ENCODE results near the gene PIK3R6.
"Not testable (repeated sequence)": the region's sequence is repeated elsewhere in the genome, so short reads cannot be mapped to it uniquely, and the experiment has no call there.

PIK3R6 gene

DNA sequence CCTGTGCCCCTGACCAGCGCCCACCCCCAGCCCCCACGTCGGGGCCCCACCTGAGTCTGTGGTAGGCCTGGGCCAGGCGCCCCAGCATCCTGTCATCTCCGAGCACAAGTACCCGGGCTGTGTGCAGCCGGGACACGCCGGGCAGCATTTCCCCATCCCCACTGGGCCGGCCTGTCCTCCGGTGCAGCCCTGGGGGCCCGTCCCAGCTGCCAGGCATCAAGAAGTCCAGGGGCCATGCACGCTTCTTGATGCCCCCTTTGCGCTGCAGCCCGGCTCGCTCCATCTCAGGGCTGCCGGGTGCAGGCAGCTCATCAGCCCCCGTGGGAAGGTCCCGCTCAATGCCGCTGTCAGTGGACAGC is 39.0 kb downstream of the PIK3R6 start:
- DNase-seq (ENCODE audit: low read depth in 2 of 2) = no peak

DNA sequence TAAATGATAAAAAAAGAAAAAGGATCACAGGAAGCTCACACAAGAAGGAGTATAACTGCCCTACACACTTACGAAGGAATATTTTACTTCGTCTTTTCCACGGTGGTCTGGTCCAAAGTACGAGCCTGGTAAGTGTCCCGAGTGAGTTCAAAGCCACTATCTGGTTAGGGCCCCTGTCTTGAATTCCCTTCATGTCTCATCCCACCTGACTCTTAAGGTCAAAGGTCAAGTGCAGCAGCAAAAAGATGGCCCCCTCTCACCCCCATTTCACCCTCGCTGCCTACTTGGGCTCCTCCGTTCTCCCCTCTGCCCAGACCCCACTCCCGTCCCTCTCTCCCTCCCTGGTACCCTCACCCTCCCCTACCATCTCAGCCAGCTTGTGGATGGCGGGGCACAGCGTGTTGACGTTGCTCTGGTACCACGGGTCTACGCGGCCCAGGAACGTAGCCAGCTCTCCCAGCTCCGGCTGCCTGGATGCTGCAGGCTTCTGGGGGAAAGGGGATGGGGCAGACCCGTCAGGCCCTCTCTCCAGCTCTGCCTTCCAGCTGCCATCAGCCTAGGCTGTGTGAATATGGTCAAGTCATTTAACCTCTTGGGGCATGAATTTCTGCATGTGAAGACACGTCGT is 40.6 kb downstream of the PIK3R6 start:
- no peak for DNase-seq (ENCODE audit: low read depth in 2 of 2)

DNA sequence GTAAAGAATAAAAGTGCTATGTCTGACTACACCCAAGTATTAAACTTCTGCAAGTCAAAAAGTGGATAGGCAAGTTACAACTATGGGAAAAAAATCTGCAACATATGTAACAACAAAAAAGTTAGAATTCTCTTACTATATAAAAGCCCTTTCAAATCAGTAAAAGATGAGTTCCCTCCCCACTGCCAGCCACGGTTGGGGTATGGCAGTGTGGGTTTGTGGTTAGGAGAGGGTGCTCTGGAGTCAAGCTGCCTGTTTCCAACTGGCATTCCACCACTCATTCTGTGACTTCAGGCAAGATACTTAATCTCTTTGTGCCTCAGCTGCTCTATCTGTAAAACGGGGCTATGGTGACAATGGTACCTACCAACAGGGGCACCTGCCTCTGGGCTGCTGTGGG is 41.7 kb downstream of the PIK3R6 start:
- DNase-seq (ENCODE audit: low read depth in 2 of 2) = no peak

DNA sequence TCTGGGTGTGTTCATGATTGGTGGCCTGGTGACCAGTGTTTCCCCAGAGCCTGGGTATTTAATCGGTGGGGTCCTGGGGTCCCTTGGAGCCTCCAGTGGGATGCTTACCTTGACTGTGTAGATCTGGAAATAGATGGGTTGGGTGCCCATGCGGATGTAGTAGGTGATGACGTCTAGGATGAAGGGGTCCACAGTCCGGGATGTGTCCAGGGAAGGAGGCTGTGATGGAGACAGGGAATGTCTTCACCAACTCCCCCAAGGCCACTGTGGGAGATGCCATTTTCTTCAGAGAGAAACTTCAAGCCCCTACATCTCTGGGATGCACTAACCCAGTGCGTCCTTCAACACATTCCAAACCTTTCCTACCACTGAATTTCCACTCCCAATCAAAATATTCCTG is 44.2 kb downstream of the PIK3R6 start:
- DNase-seq (ENCODE audit: low read depth in 2 of 2) = no peak

DNA sequence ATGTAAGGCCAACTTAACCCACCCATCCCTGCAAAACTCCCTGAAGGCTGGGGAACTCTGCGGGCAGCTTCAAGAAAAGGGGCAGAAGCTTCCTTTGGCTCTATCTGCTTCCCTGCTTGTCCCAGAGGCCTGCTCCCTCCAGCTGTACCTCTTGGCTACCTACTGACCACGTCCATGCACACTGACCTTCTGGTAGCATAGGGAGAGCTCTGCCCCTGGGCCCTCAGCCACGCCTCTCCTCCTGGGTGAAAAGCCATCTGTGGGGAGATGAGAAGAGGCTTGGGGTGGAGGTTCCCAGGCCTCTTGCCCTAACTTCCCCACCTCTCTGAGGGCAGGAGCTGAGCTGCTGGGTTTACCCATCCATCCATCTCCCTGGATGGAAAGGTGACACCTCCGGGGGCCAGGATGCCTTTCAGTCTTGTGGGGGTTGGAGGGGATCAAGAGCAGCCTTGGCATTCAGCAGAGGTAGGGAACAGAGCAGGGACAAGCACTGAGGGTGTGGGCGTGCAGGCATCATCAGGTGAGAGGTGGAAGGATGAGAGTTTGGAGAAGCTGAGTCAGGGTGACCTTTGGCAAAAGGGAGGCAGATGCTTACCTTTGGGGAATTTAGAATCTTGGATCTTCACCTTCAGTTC is 45.0 kb downstream of the PIK3R6 start:
- no peak for DNase-seq (ENCODE audit: low read depth in 2 of 2)

DNA sequence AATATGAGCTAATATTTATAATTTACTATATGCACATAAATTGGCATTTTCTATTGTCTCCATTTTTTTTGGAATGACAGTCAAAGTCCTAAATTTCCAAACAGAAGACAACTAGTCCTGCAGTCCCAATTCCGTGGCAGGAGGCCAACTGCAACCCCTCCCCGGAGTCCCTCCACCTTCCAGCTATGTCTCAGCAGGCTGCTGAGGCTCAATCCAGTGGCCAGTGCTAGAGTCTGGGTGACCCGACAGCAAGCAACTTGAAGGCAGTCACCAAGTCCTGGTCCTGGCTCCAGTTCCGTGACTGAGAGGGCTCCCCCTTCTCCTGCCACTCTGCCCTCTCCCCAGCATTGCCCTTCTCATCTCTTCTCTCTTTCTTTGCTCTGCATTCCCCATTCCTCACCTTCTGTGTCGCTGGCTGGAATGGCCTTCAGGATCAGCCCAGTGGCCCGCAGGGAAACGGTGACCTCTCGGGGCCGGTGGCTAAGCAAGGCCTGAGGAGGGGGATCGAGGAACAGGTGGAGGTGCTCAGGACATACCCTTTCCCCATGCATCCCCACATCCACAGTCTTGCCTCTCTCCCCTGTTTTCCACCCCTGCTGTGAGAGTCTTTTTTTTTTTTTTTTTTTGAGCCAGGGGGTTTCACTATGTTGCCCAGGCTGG is 45.9 kb downstream of the PIK3R6 start:
- DNase-seq (ENCODE audit: low read depth in 2 of 2) = no peak

DNA sequence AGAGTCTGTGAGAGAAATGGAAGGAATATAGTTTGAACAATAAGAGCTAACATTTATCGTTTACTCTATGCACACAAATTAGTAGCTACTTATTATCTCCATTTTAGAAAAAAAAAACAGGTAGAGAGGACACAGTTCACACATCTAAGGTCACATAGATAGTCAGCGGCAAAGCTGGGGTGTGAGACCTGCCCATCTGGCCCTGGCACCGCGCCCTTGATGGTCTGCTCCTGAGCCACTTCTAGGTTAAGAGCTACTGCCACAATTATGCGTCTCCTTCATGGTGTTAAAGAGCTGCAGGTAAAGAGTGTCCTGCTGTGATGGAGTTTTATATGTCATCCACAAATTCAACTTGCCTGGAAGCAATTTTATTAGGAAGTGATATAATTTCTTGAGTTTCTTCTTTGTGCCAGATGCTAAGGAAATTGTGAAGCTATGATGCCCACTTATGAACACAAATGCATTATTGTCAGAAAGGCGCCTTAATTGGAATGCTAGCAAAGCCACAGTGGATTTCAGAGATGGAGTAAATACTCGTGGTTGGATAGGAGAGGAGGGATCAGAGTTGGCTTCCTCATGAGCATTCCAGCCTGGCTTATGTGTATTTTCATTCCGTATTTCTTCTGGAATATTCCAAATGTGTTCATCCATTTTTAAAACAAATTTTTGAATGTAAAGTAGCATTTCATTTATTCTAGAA is 47.0 kb downstream of the PIK3R6 start:
- DNase-seq (ENCODE audit: low read depth in 2 of 2) = no peak

DNA sequence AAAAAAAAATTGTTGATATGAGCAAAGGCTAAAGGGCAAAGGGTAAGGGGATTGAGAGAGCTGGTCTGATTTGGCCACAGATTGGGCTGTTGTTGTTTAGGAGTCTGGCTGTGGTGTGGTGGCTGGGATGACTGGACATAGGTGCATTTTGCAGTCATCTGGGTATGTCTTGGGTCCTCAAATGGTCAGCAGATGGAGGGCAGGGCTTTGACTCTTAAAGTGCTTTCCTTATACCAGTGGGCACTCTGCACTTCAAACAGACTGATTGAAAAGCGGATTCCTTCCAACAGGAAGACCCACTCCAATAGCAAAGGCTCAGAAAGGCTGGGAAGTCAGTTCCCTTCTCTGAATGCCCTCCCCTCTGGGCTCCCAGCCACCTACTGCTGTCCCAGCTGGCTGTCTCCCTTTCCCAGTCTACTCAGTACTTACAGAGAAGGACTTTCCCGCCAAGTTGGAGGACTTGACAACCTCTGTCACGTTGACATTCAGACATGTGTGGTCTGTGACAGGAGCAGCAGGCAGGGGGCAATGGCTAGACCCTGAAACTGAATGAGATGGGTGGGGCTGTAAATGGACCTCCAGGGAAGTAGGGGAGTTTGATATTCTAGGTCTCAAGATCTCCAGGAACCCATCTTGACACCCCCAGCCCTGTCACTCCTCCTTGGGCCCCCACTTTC is 48.7 kb downstream of the PIK3R6 start:
- no peak for DNase-seq (ENCODE audit: low read depth in 2 of 2)

DNA sequence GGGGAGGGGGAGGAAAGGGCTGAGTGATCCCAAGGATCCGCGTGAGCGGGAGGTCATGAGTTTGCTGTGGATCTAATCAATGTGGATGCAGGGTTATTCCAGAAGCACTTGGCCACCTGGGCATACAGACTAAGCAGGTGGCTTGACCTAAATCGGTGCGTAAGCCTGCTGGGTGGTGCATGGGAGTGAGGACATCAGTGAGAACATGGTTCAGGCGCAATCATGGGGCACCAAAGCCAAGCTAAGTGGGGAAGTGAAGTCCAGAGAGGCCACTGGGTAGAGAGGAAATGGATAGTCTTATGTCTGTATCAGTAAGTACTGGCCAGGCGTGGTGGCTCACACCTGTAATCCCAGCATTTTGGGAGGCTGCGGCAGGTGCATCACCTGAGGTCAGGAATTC is 49.4 kb downstream of the PIK3R6 start:
- no peak for DNase-seq (ENCODE audit: low read depth in 2 of 2)

DNA sequence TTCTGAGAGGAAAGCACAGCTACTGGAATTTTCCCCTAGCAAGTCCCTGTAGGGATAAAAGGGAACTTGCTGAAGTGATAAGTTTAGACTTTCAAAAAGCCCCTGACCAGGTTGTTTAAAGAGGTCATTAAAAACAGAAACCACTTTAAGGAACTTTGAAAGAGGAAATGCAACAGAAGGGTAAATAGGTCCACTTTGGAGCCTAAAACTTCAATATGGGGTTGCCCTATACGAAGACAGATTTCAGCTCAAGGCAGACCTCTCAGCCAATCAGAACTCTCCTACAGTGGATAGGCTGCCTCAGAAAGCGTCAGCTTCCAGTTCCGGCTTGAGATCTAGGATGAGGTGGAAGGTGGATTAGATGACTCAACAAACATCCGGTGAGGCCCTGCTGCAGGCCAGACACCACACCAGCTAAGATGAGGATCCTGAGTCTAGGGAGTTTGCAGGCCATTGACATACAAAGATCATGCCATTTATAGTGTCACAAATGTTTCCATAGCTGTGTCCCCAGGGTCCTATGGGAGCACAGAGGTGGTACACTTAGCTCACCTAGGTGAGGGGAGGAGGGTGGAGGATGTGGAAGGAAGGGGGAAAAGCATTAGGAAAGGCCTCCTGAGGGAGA is 60.4 kb downstream of the PIK3R6 start:
- DNase-seq (ENCODE audit: low read depth in 2 of 2) = no peak

DNA sequence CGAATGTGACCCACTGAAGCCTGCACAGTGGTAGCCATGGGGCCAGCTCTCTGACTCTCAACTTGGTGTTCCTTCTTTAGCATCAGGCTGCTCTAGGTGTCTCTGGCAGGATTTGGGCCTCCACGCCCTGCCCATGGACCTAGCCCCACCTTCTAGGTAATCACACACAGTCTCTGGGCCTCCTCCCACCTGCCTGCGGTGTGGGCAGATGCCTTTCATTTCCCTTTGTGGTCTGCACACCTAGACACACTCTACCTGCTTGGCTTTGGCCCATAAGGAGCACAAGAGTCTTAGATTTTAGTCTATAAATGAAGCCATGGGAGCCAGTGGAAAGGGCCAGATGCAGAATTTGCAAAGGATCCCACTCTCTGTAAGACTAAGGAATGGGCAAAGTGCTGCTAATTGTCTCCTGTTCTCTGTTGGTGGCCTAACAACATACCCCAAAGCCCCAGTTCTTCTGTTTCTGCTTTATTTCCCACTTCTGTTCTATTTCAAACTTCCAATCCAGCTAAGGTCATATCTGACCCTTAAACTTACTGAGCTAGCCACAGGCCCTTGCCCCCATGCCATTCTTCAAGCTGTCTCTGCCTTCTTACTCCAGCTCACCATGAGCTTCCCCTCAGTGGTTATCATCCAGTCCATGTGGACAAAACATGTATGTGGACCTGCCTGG is 61.1 kb downstream of the PIK3R6 start:
- DNase-seq (ENCODE audit: low read depth in 2 of 2) = no peak

DNA sequence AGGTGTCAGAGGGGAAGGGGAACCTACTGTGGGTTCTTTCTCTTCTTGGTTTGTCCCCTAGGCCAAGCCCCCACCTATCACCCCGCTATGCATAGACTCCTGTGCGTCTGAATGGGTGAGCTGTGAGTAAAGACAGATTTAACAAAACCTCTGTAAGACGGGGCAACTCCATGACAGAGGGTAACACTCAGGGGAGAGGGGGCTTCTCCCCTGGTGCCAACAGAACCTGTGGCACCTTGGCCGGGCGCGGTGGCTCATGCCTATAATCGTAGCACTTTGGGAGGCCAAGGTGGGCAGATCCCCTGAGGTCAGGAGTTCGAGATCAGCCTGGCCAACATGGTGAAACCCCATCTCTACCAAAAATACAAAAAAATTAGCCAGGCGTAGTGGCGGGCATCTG is 62.1 kb downstream of the PIK3R6 start:
- DNase-seq (ENCODE audit: low read depth in 2 of 2) = not testable (repeated sequence)

DNA sequence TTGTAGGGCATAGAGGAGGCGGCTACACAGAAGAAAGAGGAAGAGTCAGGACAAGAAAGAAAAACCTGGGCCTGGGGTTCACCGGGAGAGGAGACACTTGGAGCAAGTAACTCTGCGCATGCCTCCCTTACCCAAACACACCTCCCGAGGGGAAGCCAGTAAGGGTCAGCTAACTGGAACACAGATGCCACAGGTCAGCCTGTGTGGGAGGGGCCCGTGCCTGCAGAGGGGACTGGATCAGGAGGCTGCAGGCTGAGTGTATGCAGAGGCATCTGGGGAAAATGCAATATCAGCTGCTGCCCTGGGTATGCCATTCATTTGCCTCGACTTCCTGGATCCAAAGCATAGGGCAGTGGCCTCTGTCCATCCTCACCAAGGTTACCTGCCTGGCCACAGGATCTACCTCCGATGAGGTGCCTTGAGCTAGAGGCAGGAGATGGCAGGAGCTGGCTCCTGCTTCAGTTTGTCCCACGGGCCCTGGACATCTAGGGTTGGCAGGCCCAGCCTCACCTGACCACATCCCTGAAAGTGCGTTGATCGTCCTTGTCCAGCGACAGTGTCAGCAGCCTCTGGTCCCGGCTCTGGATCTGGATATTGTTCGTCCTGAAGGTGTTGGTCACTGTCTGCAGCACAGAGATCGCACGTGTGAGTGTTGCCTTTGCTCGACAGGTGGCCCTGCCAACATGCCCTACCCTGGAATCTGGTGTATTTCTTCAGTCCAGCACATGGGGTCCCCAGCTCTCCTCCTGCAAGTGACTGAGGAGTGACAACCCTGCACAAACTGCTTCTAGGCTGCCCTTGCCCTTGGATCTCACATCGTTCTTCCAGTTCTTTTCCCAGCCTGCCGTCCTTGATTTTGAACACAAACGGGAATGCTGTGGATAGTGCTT is 63.7 kb downstream of the PIK3R6 start:
- no peak for DNase-seq (ENCODE audit: low read depth in 2 of 2)

DNA sequence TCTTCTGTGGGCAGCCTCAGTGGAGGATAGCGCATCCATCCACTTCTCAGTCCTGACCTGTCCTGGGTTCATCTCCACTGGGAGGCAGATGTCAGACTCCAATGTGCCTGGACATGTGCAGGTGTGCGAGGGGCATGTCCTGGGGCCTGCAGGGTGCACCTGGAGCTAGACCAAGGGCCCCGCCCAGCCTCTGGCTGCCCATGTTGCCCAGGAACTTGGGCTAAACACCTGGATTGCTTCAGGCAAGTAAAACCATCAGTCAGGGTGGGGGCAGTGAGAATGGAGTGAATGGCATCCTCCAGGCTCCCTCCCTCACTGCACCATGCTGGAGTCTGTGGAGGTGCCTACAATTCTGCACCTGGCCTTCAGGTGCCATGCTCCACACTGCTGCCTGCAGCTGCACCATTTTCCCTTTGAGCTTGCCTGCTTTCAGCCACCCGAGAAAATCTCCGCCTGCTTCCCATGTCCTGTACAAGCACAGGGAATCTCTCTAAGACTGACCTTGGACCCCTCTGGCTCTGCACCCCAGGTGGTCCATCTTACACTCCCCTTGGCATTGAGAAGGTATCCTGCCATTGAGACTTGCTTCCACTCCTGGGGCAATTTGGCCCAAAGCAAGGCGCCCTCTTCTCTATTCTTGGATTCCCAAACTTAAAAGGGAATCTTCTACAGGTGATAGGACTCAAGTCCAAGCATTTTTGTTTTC is 66.2 kb downstream of the PIK3R6 start:
- no peak for DNase-seq (ENCODE audit: low read depth in 2 of 2)

DNA sequence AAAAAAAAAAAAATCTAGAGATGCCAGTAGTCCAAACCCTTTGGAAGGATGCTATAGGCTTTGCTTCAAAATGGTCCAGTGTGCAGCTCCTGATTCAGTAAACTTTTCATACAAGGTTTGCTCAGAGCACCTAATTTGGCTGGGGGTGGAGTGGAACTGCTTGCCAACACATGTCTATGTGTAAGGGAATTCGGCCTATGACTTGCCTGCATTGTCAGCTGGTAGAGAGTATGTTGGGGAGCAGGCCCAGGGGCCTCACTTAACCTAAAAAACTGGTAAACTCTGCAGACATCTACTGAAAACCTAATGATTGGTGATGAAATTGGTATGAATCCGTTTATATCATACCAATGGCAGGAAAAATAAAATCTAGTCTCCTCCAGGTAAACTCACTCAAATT is 66.8 kb downstream of the PIK3R6 start:
- no peak for DNase-seq (ENCODE audit: low read depth in 2 of 2)

DNA sequence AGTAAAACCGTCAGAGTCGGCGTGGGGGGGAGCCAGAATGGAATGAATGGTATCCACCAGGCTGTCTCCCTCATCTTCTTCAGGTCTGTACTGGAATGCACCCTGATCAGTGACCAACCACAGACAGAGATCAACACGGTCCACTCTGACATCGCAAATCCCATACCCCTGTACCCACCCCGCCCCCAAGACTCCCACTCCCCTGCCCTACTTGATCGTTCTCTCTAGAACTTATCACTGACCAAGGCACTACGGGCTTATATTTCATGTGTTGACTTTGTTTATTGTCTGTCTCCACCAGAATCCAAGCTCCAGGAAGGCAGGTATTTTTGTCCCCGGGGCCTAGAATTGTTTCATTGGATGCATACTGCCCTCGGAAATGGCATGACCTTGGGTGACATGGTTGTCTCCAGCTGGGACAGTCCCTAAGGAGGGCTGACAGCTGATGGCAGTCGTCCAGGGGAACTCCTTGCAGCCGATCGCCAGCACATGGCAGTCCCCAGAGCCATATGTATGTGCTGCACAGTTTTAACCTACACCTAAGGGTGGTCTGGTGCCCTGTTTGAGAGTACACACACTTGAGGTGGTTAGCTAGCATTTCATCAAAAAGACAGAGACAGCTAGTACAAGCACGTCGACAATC is 67.8 kb downstream of the PIK3R6 start:
- no peak for DNase-seq (ENCODE audit: low read depth in 2 of 2)

DNA sequence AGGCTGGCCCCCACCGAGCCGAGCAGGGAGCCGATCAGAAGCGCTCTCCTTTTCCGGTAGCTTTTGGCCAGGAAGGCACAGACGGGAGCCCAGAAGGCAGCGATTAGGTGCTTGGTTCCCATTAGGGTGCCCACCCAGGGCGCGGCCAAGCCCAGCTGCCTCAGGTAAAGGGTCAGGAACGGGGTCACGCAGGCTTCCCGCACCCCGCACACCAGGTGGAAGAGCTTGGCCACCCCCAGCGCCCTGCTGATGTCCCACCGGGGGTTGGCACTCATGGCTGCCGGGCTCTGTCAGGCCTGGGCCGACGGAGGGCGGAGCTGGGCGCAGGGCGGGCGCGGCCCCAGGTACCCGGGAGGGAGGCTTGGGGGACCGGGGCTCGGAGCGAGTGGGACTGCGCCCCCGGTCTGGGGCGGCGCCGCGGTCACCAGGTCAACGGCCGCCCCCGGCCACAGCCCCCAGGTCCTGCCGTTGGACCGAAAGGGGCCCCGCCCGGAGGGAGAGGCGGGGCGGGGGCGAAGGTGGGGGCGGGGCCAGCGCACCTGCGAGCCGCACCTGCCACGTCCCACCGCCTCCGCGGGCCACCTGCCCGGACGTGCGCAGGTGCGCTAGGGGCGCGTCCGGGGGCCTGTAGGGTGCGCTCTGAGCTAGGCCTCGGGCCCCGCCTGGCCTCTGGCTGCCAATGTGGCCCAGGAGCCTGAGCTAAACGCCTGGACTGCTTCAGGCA is 68.5 kb downstream of the PIK3R6 start, which contains the start of gene MFSD6L:
Gene MFSD6L, minus strand, starts transcription at position 520 of the 724 bp plus-strand sequence. Its CDS starts 245 bp downstream, at position 275.
- no peak for DNase-seq (ENCODE audit: low read depth in 2 of 2)

DNA sequence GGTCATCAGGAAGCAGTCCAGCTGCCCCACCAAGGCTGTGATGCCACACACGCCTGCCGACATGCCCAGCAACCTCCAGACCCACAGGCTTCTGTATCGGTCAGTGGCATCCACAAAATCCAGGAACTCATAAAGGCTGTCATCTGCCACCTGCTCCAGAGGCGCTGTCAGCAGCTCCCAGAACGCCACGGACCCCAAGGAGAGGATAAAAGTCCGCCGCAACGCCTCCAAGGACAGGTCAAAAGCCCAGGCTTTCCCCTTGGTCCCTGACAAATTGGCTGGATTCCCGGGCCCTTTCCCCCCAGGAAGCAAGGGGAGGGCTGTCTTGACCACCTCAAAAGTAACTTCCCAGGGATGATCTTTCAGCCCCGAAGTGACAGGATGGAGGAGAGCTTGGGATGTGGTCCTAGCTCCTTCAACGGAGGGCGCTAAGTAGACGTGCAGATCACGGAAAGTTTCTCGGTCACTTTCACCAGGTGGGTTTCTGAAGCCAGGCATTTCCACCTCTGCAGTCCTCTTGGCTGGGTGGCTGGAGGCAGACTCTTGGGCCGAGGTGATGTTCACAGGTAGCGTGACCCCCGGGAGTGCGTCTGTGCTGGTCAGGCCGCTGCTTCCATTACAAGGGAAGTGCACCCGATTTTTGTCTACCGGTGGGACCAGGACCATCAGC is 69.2 kb downstream of the PIK3R6 start:
- no peak for DNase-seq (ENCODE audit: low read depth in 2 of 2)
